GM19043 (cell line): ENCODE results near the gene GALNTL6.

ENCODE experiments used
- ATAC-seq: cut with Tn5 transposase; IDR thresholded peaks from one replicate; pipeline ENCODE4 v1.9.1; 2021; ENCODE audit warnings: low read depth; ENCODE audit not compliant: unreplicated experiment

The GALNTL6 gene

GRCh38 chr4:172173206-172173605 lies 360.0 kb downstream of the GALNTL6 start:
- no peak for ATAC-seq

DNA sequence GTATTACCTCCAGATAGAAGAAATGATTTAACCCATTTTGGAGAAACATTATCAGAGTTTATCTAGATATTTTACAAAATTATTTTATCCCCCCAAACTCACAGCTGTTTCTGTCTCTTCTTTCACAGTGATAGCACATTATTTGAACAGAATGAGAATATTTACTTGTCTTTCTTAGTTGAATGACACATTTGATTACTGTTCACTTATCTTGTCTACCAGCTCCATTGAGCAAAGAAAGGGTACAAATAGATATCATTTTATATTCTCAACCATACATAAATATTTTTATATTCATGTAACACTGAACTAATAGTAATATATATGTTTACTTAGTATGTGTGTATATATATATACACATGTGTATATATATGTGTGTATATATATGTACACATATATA lies 364.2 kb downstream of the GALNTL6 start:
- ATAC-seq, result no peak

DNA sequence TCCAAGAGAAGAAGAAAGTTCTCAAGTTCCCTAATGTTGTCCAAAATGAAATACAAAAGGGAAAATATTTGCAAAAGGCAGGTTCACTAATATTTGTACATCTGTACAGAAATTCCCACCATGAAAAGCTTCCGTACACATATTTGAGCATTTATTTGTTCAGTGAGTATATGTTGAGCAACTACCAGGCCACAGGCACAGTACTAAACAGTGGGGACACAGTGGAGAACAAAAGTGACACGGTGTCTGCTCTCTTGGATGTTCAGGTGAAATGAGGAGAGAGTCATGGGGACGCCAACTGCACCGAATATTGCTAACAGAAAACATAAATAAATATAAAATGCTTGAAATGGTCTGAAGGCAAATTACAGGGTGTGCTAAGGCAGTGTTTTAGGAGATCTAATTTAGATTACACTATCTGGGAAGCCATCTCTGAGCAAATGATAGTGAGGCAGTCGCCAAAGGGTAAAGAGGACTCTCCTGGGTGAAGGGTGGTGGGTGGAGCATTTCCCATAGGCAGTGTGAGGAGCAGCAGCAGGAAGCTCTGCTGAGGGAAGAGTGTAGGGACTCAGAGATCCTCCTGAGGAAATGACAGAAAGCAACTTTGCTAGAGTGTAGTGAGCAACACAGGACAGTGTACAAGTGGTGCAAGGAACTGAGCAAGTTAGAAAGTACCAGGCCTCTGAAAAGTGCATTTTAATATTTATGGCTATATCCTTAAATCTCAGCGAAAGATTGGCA lies 375.2 kb downstream of the GALNTL6 start:
- ATAC-seq, result no peak

- ATAC-seq, result no peak
Measured at GRCh38 chr4:172202480-172203076, 389.4 kb downstream of the GALNTL6 start.

- no peak for ATAC-seq
Measured at GRCh38 chr4:172207258-172207657, 394.1 kb downstream of the GALNTL6 start.

- no peak for ATAC-seq
Measured at GRCh38 chr4:172207886-172208285, 394.7 kb downstream of the GALNTL6 start.

DNA sequence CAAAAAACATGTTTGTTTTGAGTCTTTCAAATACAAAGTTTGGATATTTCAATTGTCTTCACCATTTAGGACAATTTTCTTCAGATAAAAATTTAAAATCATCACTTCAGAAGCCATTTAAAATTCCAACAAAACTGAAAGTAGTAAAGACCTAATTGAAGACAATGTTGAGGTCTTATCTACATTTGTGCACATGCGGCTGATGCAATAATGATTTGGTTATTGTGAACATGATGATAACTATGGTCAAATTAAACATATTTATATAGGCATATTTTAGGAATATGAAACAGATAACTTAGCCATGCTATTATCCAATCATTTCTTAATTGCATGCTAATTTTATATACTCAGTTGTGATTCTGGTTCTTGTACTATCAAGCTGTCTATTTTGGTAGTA lies 407.5 kb downstream of the GALNTL6 start:
- ATAC-seq, result no peak

GRCh38 chr4:172225457-172225856 lies 412.3 kb downstream of the GALNTL6 start:
- no peak for ATAC-seq

GRCh38 chr4:172232966-172233365 lies 419.8 kb downstream of the GALNTL6 start:
- ATAC-seq, result no peak

GRCh38 chr4:172243551-172243950 lies 430.3 kb downstream of the GALNTL6 start:
- no peak for ATAC-seq

DNA sequence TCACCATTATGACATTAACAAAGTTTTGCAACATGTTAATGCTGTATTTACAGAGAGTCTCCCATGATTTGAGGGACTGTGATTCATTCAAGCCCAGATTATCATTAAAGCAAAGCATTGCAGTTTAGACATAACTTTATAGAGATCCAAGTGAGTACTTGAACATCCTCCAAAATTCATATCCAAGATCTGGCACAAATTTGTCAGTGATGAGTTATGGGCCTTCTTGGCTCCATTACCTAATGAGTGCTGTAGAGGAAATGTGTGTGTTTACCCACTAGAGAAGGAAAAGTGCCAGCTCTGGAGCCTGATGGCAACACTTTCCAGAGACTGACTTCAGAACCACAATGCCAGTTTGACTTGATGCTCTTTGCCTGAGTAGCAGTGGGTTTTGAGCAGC lies 432.3 kb downstream of the GALNTL6 start:
- ATAC-seq, result no peak

DNA sequence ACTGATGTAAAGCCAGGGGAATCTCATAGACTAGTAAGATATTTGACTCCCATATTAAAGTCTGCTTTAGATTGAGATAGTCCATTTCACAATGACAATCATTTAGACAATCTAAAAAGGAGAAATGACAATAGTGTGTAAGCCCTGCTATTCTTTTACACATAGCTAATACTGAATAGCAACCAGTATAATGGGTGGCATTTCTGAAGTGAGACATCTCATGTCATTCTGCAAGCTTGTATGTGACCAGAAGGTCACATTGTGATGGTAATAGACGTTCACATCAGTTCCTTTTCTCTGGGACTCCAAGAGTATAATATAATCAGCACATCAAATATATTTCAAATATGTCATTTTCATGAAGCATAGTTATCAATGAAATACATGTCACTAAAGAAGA lies 440.2 kb downstream of the GALNTL6 start:
- ATAC-seq, result no peak

GRCh38 chr4:172256820-172257219 lies 443.6 kb downstream of the GALNTL6 start:
- ATAC-seq, result no peak

DNA sequence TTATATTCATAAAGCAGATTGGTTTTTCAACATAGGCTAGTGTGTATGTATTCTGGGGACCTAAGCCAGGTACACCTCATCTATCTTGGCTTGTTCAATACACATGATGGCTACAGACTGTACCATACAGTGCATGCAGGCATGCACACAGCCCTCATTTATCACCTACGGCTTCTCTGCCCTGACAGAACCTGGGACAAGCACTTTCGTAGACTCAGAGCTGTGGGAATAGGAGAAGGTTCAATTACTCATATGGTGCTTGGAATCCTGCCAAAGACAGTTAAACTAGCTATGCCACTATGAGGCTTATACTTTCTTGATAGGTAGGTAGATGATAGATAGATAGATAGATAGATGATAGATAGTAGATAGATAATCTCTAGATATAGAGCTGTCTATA lies 457.2 kb downstream of the GALNTL6 start:
- no peak for ATAC-seq

- no peak for ATAC-seq
Measured at GRCh38 chr4:172287117-172287516, 473.9 kb downstream of the GALNTL6 start.

- no peak for ATAC-seq
Measured at GRCh38 chr4:172305698-172306097, 492.5 kb downstream of the GALNTL6 start.

DNA sequence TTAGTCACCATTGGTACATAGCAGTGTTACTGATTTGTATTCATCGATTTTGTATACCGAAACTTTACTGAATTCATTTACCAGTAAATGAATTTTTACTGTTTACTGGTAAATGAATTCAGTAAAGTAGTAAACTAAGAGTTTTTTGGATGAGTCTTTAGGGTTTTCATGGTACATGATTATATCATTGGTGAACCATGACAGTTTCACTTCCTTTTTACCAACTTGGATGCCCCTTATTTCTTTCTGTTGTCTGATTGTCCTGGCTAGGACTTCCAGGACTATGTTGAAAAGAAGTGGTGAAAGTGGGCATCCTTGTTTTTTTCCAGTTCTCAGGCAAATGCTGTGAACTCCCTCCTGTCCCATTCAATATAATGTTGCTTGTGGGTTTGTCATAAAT lies 494.9 kb downstream of the GALNTL6 start:
- no peak for ATAC-seq

DNA sequence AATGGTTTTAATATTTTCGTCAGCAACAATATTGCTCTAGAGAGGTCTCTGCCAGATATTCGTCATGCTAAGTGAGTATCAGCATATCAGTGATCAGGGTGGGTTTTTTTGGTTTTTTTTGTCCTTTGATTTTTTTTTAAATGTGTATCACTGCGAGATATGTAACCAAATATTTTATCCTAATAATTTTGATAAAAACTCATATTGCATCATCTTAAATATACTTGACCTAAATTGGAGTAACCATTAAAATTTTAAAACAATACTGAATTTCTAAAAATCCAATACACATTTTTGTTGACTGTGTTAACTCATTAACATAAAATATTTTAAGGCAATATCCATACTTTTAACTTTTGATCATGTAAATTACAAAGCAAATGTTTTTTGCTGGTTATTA lies 498.5 kb downstream of the GALNTL6 start:
- ATAC-seq, result no peak

GRCh38 chr4:172323288-172323687 lies 510.1 kb downstream of the GALNTL6 start:
- ATAC-seq, result no peak

GRCh38 chr4:172344308-172344938 lies 531.2 kb downstream of the GALNTL6 start:
- ATAC-seq, result no peak

GRCh38 chr4:172348426-172348825 lies 535.2 kb downstream of the GALNTL6 start:
- no peak for ATAC-seq

- no peak for ATAC-seq
Measured at GRCh38 chr4:172352356-172352755, 539.2 kb downstream of the GALNTL6 start.
